HEK293 (cell line): Measurements from ENCODE around the gene HTR3B.

ENCODE experiments used
- CTCF ChIA-PET: fragments of 350-600 bp; formaldehyde crosslinking; extraction: SDS; loops from one replicate; lab custom pipeline; 2021; ENCODE audit warnings: antibody characterized with exemption; lab: Yijun Ruan, JAX
- POLR2A ChIA-PET: fragments of 300-600 bp; formaldehyde crosslinking; extraction: SDS; loops from one replicate; lab custom pipeline; 2020; ENCODE audit warnings: antibody characterized with exemption, inconsistent platforms; lab: Yijun Ruan, JAX
- H3K27ac ChIP-seq: fragments of 200-500 bp; sonication (Bioruptor generic); 2 replicates; pipeline ENCODE4 v1.5.1; 2014; ENCODE audit warnings: low read depth, low read length, control low read depth, inconsistent platforms; ENCODE audit errors: extremely low read depth
- H3K36me3 ChIP-seq, 2 experiments: fragments of 200-500 bp in 1 of 2; sonication (Bioruptor generic) in 1 of 2; 1 replicate in 1 of 2; 2 replicates in 1 of 2; pipeline ENCODE4 v1.5.1; 2014 to 2017; ENCODE audit warnings: inconsistent platforms in 2 of 2, low read length in 2 of 2; ENCODE audit not compliant: control insufficient read depth in 2 of 2, insufficient read depth in 1 of 2
- H3K4me1 ChIP-seq: fragments of 200-500 bp; sonication (Bioruptor generic); 2 replicates; pipeline ENCODE4 v1.5.1; 2014; ENCODE audit warnings: mild to moderate bottlenecking, low read length, inconsistent platforms; ENCODE audit not compliant: control insufficient read depth, insufficient read depth
- H3K4me3 ChIP-seq: 2 replicates; pipeline ENCODE4 v1.5.1; 2011; ENCODE audit warnings: low read depth, mild to moderate bottlenecking, control low read depth, low read length, moderate library complexity
- H3K9me3 ChIP-seq: fragments of 200-500 bp; sonication (Bioruptor generic); 2 replicates; pipeline ENCODE4 v1.5.1; 2014; ENCODE audit warnings: low read depth, low read length, inconsistent platforms; ENCODE audit not compliant: control insufficient read depth, insufficient read depth
- MEIS1 ChIP-seq: sonication (generic); formaldehyde crosslinking; IDR thresholded peaks from 2 replicates; pipeline ENCODE4 v1.8.1; 2022; ENCODE audit warnings: missing genetic modification reagents, mild to moderate bottlenecking, borderline replicate concordance
- MYNN ChIP-seq: fragments of 450-650 bp; formaldehyde crosslinking; IDR thresholded peaks from 2 replicates; pipeline ENCODE4 v1.5.1; 2016; ENCODE audit warnings: missing biosample characterization, missing genetic modification characterization, borderline replicate concordance
- RBAK ChIP-seq: fragments of 450-650 bp; formaldehyde crosslinking; IDR thresholded peaks from 2 replicates; pipeline ENCODE4 v1.5.1; 2016; ENCODE audit warnings: missing biosample characterization, missing genetic modification characterization
- ZBTB7A ChIP-seq: fragments of 450-650 bp; formaldehyde crosslinking; IDR thresholded peaks from 2 replicates; pipeline ENCODE4 v1.5.1; 2016; ENCODE audit warnings: low read depth, missing biosample characterization, missing genetic modification characterization
- ZFP41 ChIP-seq: fragments of 450-650 bp; formaldehyde crosslinking; IDR thresholded peaks from 2 replicates; pipeline ENCODE4 v1.5.1; 2016; ENCODE audit warnings: missing biosample characterization, missing genetic modification characterization, borderline replicate concordance
- ZFP69B ChIP-seq: fragments of 450-650 bp; formaldehyde crosslinking; IDR thresholded peaks from 2 replicates; pipeline ENCODE4 v1.5.1; 2016; ENCODE audit warnings: missing biosample characterization, missing genetic modification characterization
- ZNF114 ChIP-seq: fragments of 450-650 bp; formaldehyde crosslinking; IDR thresholded peaks from 2 replicates; pipeline ENCODE4 v1.5.0; 2017; ENCODE audit warnings: missing biosample characterization, missing genetic modification characterization
- ZNF174 ChIP-seq: fragments of 450-650 bp; formaldehyde crosslinking; IDR thresholded peaks from 2 replicates; pipeline ENCODE4 v1.5.0; 2017; ENCODE audit warnings: missing biosample characterization, mild to moderate bottlenecking, missing genetic modification characterization
- ZNF2 ChIP-seq: fragments of 450-650 bp; formaldehyde crosslinking; IDR thresholded peaks from 2 replicates; pipeline ENCODE4 v1.5.1; 2016; ENCODE audit warnings: missing biosample characterization, missing genetic modification characterization
- ZNF24 ChIP-seq: fragments of 450-650 bp; formaldehyde crosslinking; IDR thresholded peaks from 2 replicates; pipeline ENCODE4 v1.5.1; 2016; ENCODE audit warnings: missing biosample characterization, missing genetic modification characterization
- ZNF302 ChIP-seq: fragments of 450-650 bp; formaldehyde crosslinking; IDR thresholded peaks from 2 replicates; pipeline ENCODE4 v1.5.1; 2016; ENCODE audit warnings: missing biosample characterization, missing genetic modification characterization, low read depth
- ZNF501 ChIP-seq: fragments of 450-650 bp; formaldehyde crosslinking; IDR thresholded peaks from 2 replicates; pipeline ENCODE4 v1.5.1; 2016; ENCODE audit warnings: missing biosample characterization, missing genetic modification characterization
- ZNF510 ChIP-seq: fragments of 450-650 bp; formaldehyde crosslinking; IDR thresholded peaks from 2 replicates; pipeline ENCODE4 v1.5.1; 2018; ENCODE audit warnings: mild to moderate bottlenecking, missing genetic modification characterization, missing biosample characterization; ENCODE audit not compliant: insufficient replicate concordance
- ZNF529 ChIP-seq: fragments of 450-650 bp; formaldehyde crosslinking; IDR thresholded peaks from 2 replicates; pipeline ENCODE4 v1.5.1; 2017; ENCODE audit warnings: missing genetic modification characterization, missing biosample characterization; ENCODE audit not compliant: insufficient replicate concordance
- ZNF555 ChIP-seq: fragments of 450-650 bp; formaldehyde crosslinking; conservative IDR thresholded peaks from 2 replicates; pipeline ENCODE4 v1.5.1; 2017; ENCODE audit warnings: missing biosample characterization, mild to moderate bottlenecking, missing genetic modification characterization, inconsistent platforms
- ZNF585B ChIP-seq: fragments of 450-650 bp; formaldehyde crosslinking; IDR thresholded peaks from 2 replicates; pipeline ENCODE4 v1.5.1; 2016; ENCODE audit warnings: missing biosample characterization, missing genetic modification characterization
- ZNF621 ChIP-seq: fragments of 450-650 bp; formaldehyde crosslinking; IDR thresholded peaks from 2 replicates; pipeline ENCODE4 v1.5.1; 2017; ENCODE audit warnings: missing biosample characterization, missing genetic modification characterization
- ZNF629 ChIP-seq: fragments of 450-650 bp; formaldehyde crosslinking; IDR thresholded peaks from 2 replicates; pipeline ENCODE4 v1.5.1; 2017; ENCODE audit warnings: missing biosample characterization, missing genetic modification characterization
- ZNF76 ChIP-seq: fragments of 450-650 bp; formaldehyde crosslinking; IDR thresholded peaks from 2 replicates; pipeline ENCODE4; 2016; ENCODE audit warnings: low read depth, missing biosample characterization, missing genetic modification characterization, borderline replicate concordance
- TF ChIP-seq, protein P1 (sequence below): fragments of 450-650 bp; formaldehyde crosslinking; IDR thresholded peaks from 2 replicates; pipeline ENCODE4 v1.5.1; 2016; ENCODE audit warnings: missing biosample characterization, missing genetic modification characterization
- TF ChIP-seq, protein P2 (sequence below): fragments of 450-650 bp; formaldehyde crosslinking; IDR thresholded peaks from 2 replicates; pipeline ENCODE4 v1.5.0; 2017; ENCODE audit warnings: missing biosample characterization, missing genetic modification characterization, borderline replicate concordance
- TF ChIP-seq, protein P3 (sequence below): fragments of 450-650 bp; formaldehyde crosslinking; IDR thresholded peaks from 2 replicates; pipeline ENCODE4 v1.5.1; 2016; ENCODE audit warnings: missing biosample characterization, missing genetic modification characterization
- TF ChIP-seq, protein P4 (sequence below): fragments of 450-650 bp; formaldehyde crosslinking; IDR thresholded peaks from 2 replicates; pipeline ENCODE4 v1.5.1; 2016; ENCODE audit warnings: missing biosample characterization, missing genetic modification characterization
- TF ChIP-seq, protein P5 (sequence below): fragments of 450-650 bp; formaldehyde crosslinking; IDR thresholded peaks from 2 replicates; pipeline ENCODE4 v1.5.1; 2017; ENCODE audit warnings: missing biosample characterization, missing genetic modification characterization
- TF ChIP-seq, protein P6 (sequence below): fragments of 450-650 bp; formaldehyde crosslinking; IDR thresholded peaks from 2 replicates; pipeline ENCODE4; 2016; ENCODE audit warnings: missing biosample characterization, missing genetic modification characterization
- TF ChIP-seq, protein P7 (sequence below): fragments of 450-650 bp; formaldehyde crosslinking; IDR thresholded peaks from 2 replicates; pipeline ENCODE4 v1.5.1; 2016; ENCODE audit warnings: missing biosample characterization, missing genetic modification characterization

The HTR3B gene

DNA sequence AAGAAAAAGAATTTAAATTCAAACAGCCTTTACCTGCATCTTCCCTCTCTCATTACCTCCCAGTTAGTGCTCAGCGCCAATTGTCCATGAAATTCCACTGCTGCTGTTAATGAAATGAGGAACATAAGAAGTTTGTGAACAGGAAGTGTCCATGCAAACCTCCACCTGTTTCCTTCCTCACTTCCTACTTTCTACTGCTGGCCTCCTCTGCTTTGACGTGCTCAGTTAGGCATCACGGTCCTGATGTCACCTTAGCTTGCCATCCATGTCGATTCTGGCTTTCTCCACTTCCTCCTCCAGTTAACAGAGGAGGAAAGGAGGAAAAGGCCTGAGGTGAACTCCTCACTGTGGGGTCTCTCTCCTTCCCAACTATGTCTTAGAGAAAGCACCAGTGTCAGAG, 43.4 kb downstream of the HTR3B start:
- H3K4me3 ChIP-seq = no peak overlapping the region
- TF ChIP-seq MYNN (tag by site-specific recombination) = no peak
- TF ChIP-seq, protein P1, sequence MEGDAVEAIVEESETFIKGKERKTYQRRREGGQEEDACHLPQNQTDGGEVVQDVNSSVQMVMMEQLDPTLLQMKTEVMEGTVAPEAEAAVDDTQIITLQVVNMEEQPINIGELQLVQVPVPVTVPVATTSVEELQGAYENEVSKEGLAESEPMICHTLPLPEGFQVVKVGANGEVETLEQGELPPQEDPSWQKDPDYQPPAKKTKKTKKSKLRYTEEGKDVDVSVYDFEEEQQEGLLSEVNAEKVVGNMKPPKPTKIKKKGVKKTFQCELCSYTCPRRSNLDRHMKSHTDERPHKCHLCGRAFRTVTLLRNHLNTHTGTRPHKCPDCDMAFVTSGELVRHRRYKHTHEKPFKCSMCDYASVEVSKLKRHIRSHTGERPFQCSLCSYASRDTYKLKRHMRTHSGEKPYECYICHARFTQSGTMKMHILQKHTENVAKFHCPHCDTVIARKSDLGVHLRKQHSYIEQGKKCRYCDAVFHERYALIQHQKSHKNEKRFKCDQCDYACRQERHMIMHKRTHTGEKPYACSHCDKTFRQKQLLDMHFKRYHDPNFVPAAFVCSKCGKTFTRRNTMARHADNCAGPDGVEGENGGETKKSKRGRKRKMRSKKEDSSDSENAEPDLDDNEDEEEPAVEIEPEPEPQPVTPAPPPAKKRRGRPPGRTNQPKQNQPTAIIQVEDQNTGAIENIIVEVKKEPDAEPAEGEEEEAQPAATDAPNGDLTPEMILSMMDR (tag by site-specific recombination) = no peak
- TF ChIP-seq, protein P2, sequence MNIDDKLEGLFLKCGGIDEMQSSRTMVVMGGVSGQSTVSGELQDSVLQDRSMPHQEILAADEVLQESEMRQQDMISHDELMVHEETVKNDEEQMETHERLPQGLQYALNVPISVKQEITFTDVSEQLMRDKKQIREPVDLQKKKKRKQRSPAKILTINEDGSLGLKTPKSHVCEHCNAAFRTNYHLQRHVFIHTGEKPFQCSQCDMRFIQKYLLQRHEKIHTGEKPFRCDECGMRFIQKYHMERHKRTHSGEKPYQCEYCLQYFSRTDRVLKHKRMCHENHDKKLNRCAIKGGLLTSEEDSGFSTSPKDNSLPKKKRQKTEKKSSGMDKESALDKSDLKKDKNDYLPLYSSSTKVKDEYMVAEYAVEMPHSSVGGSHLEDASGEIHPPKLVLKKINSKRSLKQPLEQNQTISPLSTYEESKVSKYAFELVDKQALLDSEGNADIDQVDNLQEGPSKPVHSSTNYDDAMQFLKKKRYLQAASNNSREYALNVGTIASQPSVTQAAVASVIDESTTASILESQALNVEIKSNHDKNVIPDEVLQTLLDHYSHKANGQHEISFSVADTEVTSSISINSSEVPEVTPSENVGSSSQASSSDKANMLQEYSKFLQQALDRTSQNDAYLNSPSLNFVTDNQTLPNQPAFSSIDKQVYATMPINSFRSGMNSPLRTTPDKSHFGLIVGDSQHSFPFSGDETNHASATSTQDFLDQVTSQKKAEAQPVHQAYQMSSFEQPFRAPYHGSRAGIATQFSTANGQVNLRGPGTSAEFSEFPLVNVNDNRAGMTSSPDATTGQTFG = no peak
- no peak for TF ChIP-seq ZNF76 (tag by site-specific recombination)
- no peak for TF ChIP-seq ZNF302
- TF ChIP-seq ZNF24 (tag by site-specific recombination) = no peak
- TF ChIP-seq, protein P3, sequence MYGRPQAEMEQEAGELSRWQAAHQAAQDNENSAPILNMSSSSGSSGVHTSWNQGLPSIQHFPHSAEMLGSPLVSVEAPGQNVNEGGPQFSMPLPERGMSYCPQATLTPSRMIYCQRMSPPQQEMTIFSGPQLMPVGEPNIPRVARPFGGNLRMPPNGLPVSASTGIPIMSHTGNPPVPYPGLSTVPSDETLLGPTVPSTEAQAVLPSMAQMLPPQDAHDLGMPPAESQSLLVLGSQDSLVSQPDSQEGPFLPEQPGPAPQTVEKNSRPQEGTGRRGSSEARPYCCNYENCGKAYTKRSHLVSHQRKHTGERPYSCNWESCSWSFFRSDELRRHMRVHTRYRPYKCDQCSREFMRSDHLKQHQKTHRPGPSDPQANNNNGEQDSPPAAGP (tag by site-specific recombination) = no peak
- TF ChIP-seq, protein P4, sequence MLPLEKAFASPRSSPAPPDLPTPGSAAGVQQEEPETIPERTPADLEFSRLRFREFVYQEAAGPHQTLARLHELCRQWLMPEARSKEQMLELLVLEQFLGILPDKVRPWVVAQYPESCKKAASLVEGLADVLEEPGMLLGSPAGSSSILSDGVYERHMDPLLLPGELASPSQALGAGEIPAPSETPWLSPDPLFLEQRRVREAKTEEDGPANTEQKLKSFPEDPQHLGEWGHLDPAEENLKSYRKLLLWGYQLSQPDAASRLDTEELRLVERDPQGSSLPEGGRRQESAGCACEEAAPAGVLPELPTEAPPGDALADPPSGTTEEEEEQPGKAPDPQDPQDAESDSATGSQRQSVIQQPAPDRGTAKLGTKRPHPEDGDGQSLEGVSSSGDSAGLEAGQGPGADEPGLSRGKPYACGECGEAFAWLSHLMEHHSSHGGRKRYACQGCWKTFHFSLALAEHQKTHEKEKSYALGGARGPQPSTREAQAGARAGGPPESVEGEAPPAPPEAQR (tag by site-specific recombination) = no peak
- TF ChIP-seq ZNF510 (tag by site-specific recombination) = no peak
- no peak for TF ChIP-seq ZNF114 (tag by site-specific recombination)
- TF ChIP-seq, protein P5, sequence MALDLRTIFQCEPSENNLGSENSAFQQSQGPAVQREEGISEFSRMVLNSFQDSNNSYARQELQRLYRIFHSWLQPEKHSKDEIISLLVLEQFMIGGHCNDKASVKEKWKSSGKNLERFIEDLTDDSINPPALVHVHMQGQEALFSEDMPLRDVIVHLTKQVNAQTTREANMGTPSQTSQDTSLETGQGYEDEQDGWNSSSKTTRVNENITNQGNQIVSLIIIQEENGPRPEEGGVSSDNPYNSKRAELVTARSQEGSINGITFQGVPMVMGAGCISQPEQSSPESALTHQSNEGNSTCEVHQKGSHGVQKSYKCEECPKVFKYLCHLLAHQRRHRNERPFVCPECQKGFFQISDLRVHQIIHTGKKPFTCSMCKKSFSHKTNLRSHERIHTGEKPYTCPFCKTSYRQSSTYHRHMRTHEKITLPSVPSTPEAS (tag by site-specific recombination) = no peak
- no peak for TF ChIP-seq ZFP69B (tag by site-specific recombination)
- TF ChIP-seq ZNF529 (tag by site-specific recombination) = no peak
- no peak for TF ChIP-seq MEIS1 (CRISPR knock-in tag)
- no peak for TF ChIP-seq ZFP41
- no peak overlapping the region for H3K27ac ChIP-seq
- ChIA-PET POLR2A (no interaction called here), CTCF (interaction anchor here (0.6 kb wide), 1 partner anchor 8 kb away, joined by 3 read pairs; no protein-coding TSS in a partner anchor)
- H3K36me3 ChIP-seq = no peaks in the 10 kb centered on the region
- no peaks in the 10 kb centered on the region for H3K9me3 ChIP-seq
- no peaks in the 10 kb centered on the region for H3K4me1 ChIP-seq

DNA sequence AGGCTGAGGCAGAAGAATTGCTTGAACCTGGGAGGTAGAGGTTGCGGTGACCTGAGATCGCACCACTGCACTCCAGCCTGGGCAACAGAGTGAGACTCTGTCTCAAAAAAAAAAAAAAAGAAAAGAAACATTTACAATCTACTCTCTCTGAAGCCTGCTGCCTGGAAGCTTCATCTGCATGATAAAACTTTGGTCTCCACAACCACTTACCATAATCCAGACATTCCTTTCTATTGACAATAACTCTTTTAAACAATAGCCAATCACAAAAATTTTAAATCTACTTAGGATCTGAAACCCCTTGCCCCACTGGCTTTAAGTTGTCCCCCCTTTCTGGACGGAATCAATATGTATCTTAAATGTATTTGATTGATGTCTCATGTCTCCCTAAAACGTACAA, 45.3 kb downstream of the HTR3B start:
- TF ChIP-seq ZNF621 (tag by site-specific recombination) (no peak), ZBTB7A (no peak), ZNF501 (tag by site-specific recombination) (no peak), ZNF585B (no peak), ZNF555 (tag by site-specific recombination) (no peak), ZNF174 (no peak), ZNF629 (tag by site-specific recombination) (no peak), RBAK (tag by site-specific recombination) (no peak), ZNF302 (no peak), ZNF2 (tag by site-specific recombination) (no peak)
- TF ChIP-seq, protein P6, sequence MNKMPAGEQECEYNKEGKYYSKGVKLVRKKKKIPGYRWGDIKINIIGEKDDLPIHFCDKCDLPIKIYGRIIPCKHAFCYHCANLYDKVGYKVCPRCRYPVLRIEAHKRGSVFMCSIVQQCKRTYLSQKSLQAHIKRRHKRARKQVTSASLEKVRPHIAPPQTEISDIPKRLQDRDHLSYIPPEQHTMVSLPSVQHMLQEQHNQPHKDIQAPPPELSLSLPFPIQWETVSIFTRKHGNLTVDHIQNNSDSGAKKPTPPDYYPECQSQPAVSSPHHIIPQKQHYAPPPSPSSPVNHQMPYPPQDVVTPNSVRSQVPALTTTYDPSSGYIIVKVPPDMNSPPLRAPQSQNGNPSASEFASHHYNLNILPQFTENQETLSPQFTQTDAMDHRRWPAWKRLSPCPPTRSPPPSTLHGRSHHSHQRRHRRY (tag by site-specific recombination) = no peak
- TF ChIP-seq, protein P7, sequence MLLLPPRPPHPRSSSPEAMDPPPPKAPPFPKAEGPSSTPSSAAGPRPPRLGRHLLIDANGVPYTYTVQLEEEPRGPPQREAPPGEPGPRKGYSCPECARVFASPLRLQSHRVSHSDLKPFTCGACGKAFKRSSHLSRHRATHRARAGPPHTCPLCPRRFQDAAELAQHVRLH (tag by site-specific recombination) = no peak
- Histone ChIP-seq H3K9me3 (no peaks in the 10 kb centered on the region), H3K36me3 (no peaks in the 10 kb centered on the region), H3K4me3 (no peak overlapping the region), H3K4me1 (no peaks in the 10 kb centered on the region), H3K27ac (no peak overlapping the region)
- ChIA-PET CTCF (no interaction called here), POLR2A (no interaction called here)
